CD4-positive, alpha-beta memory T cell (primary cell): Measurements from ENCODE around the gene TTN. TPM values are rescaled to one million over a fixed set of nuclear protein-coding genes. Genes with fewer than 3 reads are reported as not detected.

Experiments
- CTCF ChIA-PET: fragments of 350-600 bp; sonication (Branson Sonifier 250); formaldehyde crosslinking; loops from one replicate; lab custom pipeline; 2021; ENCODE audit warnings: inconsistent platforms; ENCODE audit not compliant: partially characterized antibody; lab: Charles Lee
- POLR2A ChIA-PET: fragments of 350-600 bp; sonication (Branson Sonifier 250); formaldehyde crosslinking; loops from one replicate; lab custom pipeline; 2021; ENCODE audit not compliant: partially characterized antibody; lab: Charles Lee
- DNase-seq, 5 donors: peaks; one replicate each; pipeline versions ENCODE4 v3.0.0 to v3.0.0-alpha.2; 2020 to 2022; ENCODE audit warnings: mixed read lengths in 1 of 5
- H3K27ac ChIP-seq: one replicate; pipeline ENCODE4 v1.7.0; 2013; ENCODE audit warnings: low read depth, low read length
- H3K27me3 ChIP-seq: 2 replicates; pipeline ENCODE4 v1.7.0; 2013; ENCODE audit warnings: mild to moderate bottlenecking, low read length, moderate library complexity; ENCODE audit not compliant: insufficient read depth
- H3K36me3 ChIP-seq: 2 replicates; pipeline ENCODE4 v1.7.0; 2013; ENCODE audit warnings: mild to moderate bottlenecking, low read length, moderate library complexity; ENCODE audit not compliant: insufficient read depth
- H3K4me1 ChIP-seq: 2 replicates; pipeline ENCODE4 v1.7.0; 2013; ENCODE audit warnings: mild to moderate bottlenecking, low read length, moderate library complexity; ENCODE audit not compliant: insufficient read depth
- H3K4me3 ChIP-seq, 2 donors: one replicate each; pipeline ENCODE4 v1.7.0; 2013; ENCODE audit warnings: low read length in 2 of 2, mild to moderate bottlenecking in 1 of 2
- H3K9me3 ChIP-seq, 2 donors: one replicate each; pipeline ENCODE4 v1.7.0; 2013; ENCODE audit warnings: low read length in 2 of 2, control low read depth in 1 of 2; ENCODE audit not compliant: control insufficient read depth in 1 of 2
- H3K27ac Mint-ChIP-seq, 7 donors: one replicate each; pipeline ENCODE4 v1.8.0; 2020 to 2021; ENCODE audit warnings: mixed read lengths in 7 of 7, mild to moderate bottlenecking in 6 of 7, inconsistent platforms in 3 of 7, moderate library complexity in 3 of 7
- H3K27me3 Mint-ChIP-seq, 2 donors: one replicate each; pipeline ENCODE4 v1.8.0; 2020 to 2021; ENCODE audit warnings: mixed read lengths in 2 of 2
- H3K36me3 Mint-ChIP-seq, 2 donors: one replicate each; pipeline ENCODE4 v1.8.0; 2020 to 2021; ENCODE audit warnings: mixed read lengths in 2 of 2, inconsistent platforms in 1 of 2, mild to moderate bottlenecking in 1 of 2
- H3K4me1 Mint-ChIP-seq, 4 donors: one replicate each; pipeline ENCODE4 v1.8.0; 2020 to 2021; ENCODE audit warnings: mixed read lengths in 4 of 4, mild to moderate bottlenecking in 1 of 4
- H3K4me3 Mint-ChIP-seq, 8 donors: one replicate each; pipeline ENCODE4 v1.8.0; 2020 to 2021; ENCODE audit warnings: mixed read lengths in 8 of 8, mild to moderate bottlenecking in 7 of 8, moderate library complexity in 6 of 8, inconsistent platforms in 3 of 8
- H3K9me3 Mint-ChIP-seq, 8 donors: one replicate each; pipeline ENCODE4 v1.8.0; 2020 to 2021; ENCODE audit warnings: mixed read lengths in 8 of 8, mild to moderate bottlenecking in 5 of 8, inconsistent platforms in 3 of 8, moderate library complexity in 1 of 8
- intact Hi-C: fragments of 100-400 bp; cut with micrococcal nuclease; formaldehyde crosslinking; loops from one replicate; pipeline ENCODE4 v1.15.1; 2023
- polyA plus RNA-seq, 2 donors: library from polyadenylated mRNA; unstranded; fragments of 300-500 nt; fragmentation: Illumina TruSeq; gene quantifications; one replicate each; pipeline ENCODE4 v1.2.3, GENCODE V29; 2021
- total RNA-seq, 2 experiments: library from RNA; stranded (reverse); gene quantifications; one replicate each; pipeline ENCODE4 v1.2.3, GENCODE V29; 2021

TTN gene
- total and polyA plus RNA-seq, 4 experiments from 2014 or later = 0.22 to 8.6 (median 5.0) TPM

DNA sequence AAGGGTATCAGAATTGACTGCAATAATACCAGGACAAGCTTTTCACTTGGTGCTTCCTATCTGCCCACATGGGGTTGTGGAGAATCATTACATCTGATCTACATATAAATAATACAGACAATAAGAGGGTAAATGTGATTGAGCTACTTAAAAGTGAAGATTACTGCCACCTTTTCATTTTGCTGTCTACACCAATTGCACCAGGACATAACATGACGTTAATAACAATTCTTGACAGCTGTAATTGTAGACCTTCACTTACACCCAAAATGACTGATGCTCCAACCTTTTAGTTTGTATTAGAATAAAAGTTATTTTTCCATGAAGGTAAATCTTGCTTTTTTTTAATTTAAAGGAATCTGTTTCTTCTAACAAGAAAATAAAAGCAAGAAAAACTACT lies 36.5 kb upstream of the TTN start:
- no peak for DNase-seq
- intact Hi-C loops = no loop called here
- no peaks in the 10 kb centered on the region for H3K9me3 Mint-ChIP-seq
- H3K27ac Mint-ChIP-seq = no peak overlapping the region
- H3K36me3 ChIP-seq = no peaks in the 10 kb centered on the region
- H3K9me3 ChIP-seq = no peaks in the 10 kb centered on the region
- H3K4me3 Mint-ChIP-seq = no peak overlapping the region
- H3K27ac ChIP-seq = no peak overlapping the region
- POLR2A ChIA-PET = no interaction called here
- no peak overlapping the region for H3K4me3 ChIP-seq
- CTCF ChIA-PET = no interaction called here
- no peaks in the 10 kb centered on the region for H3K27me3 ChIP-seq
- H3K27me3 Mint-ChIP-seq = no peaks in the 10 kb centered on the region
- no peaks in the 10 kb centered on the region for H3K4me1 ChIP-seq
- peaks cover 3 to 11% of the 10 kb centered on the region in 2 donors for H3K36me3 Mint-ChIP-seq
- no peaks in the 10 kb centered on the region for H3K4me1 Mint-ChIP-seq

DNA sequence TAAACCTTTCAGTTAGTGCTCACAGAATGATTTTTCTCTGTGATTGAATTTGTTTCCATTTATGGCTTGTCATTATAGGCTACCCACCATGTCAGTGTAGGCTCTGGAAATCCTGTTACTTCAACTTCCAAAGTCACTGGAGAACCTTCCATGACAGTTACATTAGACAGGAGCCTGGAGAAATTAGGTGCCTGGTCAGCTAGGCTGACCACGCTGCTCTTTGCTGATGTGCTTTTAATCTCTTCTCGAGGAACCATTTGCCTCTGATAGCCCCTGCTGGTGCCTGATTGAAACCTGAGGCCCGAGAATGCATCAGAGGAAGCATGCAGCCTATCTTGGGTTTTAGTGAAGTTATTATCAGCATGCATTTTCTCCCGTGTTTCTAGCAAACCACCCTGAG lies 29.6 kb upstream of the TTN start:
- no peaks in the 10 kb centered on the region for H3K4me1 ChIP-seq
- ChIA-PET CTCF (no interaction called here), POLR2A (no interaction called here)
- H3K27ac ChIP-seq = no peak overlapping the region
- intact Hi-C loops = no loop called here
- H3K4me3 ChIP-seq = no peak overlapping the region
- H3K9me3 Mint-ChIP-seq = no peaks in the 10 kb centered on the region
- no peak overlapping the region for H3K4me3 Mint-ChIP-seq
- H3K36me3 Mint-ChIP-seq = peaks cover 0 to 9% of the 10 kb centered on the region in 2 donors
- no peaks in the 10 kb centered on the region for H3K4me1 Mint-ChIP-seq
- H3K27me3 ChIP-seq = no peaks in the 10 kb centered on the region
- H3K36me3 ChIP-seq = no peaks in the 10 kb centered on the region
- DNase-seq = no peak
- H3K27ac Mint-ChIP-seq = no peak overlapping the region
- H3K9me3 ChIP-seq = no peaks in the 10 kb centered on the region
- peaks cover 0 to 2% of the 10 kb centered on the region in 2 donors for H3K27me3 Mint-ChIP-seq

DNA sequence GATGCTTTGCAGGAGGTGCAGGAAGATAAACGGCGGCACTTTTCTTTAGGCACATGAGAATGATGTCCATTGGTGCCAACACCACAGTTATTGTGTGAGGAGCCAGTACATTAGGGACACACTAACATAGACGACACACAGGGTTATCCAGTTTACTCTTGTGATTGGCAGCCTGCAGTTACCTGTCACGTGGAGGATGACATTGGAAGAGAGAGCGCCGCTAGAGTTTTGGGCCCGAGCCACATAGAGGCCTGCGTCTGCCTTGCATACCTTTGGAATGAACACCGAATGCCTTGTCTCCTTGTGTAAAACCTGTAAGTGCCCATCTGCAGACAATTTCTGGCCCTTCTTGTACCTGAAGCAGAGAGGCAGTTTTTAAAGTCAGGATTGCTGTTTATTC lies 26.9 kb upstream of the TTN start:
- no peak overlapping the region for H3K27ac ChIP-seq
- no peak overlapping the region for H3K4me3 ChIP-seq

DNA sequence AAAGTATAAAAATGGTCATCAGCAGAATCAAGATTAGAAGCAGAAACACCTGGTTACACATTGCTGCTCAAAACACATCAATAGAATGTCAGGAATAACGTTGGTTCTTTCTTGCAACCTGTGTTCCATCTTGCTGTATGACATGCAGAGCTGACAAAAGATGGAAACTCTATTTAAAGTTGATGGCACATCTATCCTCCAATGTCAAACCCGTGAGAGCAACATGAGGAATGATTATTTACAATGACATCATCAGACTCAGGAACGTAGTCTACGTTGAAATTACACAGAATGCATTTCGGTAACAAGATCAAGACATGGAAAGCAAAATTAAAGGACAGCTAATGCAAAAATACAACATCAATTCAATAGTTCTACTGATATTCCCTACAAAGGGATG lies 26.2 kb upstream of the TTN start:
- DNase-seq = no peak
- H3K27ac Mint-ChIP-seq = no peak overlapping the region
- no peak overlapping the region for H3K4me3 Mint-ChIP-seq
- Histone ChIP-seq H3K9me3 (no peaks in the 10 kb centered on the region), H3K4me3 (no peak overlapping the region), H3K36me3 (no peaks in the 10 kb centered on the region), H3K27me3 (no peaks in the 10 kb centered on the region), H3K4me1 (no peaks in the 10 kb centered on the region), H3K27ac (no peak overlapping the region)
- ChIA-PET POLR2A (no interaction called here), CTCF (no interaction called here)
- H3K9me3 Mint-ChIP-seq = no peaks in the 10 kb centered on the region
- H3K27me3 Mint-ChIP-seq = peaks cover 0 to 2% of the 10 kb centered on the region in 2 donors
- intact Hi-C loops = no loop called here
- H3K36me3 Mint-ChIP-seq = peaks cover 0 to 8% of the 10 kb centered on the region in 2 donors
- H3K4me1 Mint-ChIP-seq = peaks cover 3 to 6% (median 5%) of the 10 kb centered on the region in 4 donors

More for the DNA sequence above, 26.9 kb upstream of the TTN start:
- ChIA-PET CTCF (no interaction called here), POLR2A (no interaction called here)
- no peaks in the 10 kb centered on the region for H3K36me3 ChIP-seq
- H3K27me3 Mint-ChIP-seq = peaks cover 0 to 2% of the 10 kb centered on the region in 2 donors
- H3K27ac Mint-ChIP-seq = no peak overlapping the region
- peaks cover 2 to 4% (median 3%) of the 10 kb centered on the region in 4 donors for H3K4me1 Mint-ChIP-seq
- intact Hi-C loops = no loop called here
- H3K27me3 ChIP-seq = no peaks in the 10 kb centered on the region
- H3K36me3 Mint-ChIP-seq = peaks cover 0 to 9% of the 10 kb centered on the region in 2 donors
- H3K9me3 ChIP-seq = no peaks in the 10 kb centered on the region
- no peaks in the 10 kb centered on the region for H3K4me1 ChIP-seq
- no peaks in the 10 kb centered on the region for H3K9me3 Mint-ChIP-seq
- no peak for DNase-seq
- no peak overlapping the region for H3K4me3 Mint-ChIP-seq

DNA sequence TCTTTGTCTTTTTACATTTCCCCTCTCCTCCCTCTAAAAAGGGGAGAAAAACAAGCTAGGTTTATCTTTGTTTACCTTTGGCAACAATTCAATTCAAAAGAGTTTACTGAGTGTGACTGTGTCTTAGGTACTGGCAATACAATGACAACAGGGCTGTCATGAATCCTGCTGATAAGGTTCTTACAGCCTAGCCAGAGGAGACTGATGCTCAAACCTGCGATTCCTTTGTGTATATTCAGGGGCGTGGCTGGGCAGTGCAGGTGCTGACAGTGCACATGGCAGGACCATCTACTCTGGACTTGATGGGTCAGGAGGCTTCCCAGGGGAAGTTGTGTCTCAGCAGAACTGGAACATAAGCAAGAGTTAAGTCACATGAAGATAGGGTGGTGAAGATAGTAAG lies 23.2 kb upstream of the TTN start:
- intact Hi-C loops = no loop called here
- H3K27me3 ChIP-seq = no peaks in the 10 kb centered on the region
- peak overlapping the region in 1 of 7 donors; percentile 38 for H3K27ac Mint-ChIP-seq
- no peaks in the 10 kb centered on the region for H3K9me3 ChIP-seq
- no peak overlapping the region for H3K4me3 Mint-ChIP-seq
- ChIA-PET POLR2A (no interaction called here), CTCF (no interaction called here)
- peaks cover 0 to 3% (median 0%) of the 10 kb centered on the region in 8 donors for H3K9me3 Mint-ChIP-seq
- DNase-seq = no peak
- H3K36me3 Mint-ChIP-seq = peaks cover 0 to 3% of the 10 kb centered on the region in 2 donors
- no peaks in the 10 kb centered on the region for H3K4me1 ChIP-seq
- no peaks in the 10 kb centered on the region for H3K36me3 ChIP-seq
- peaks cover 3 to 6% (median 5%) of the 10 kb centered on the region in 4 donors for H3K4me1 Mint-ChIP-seq
- no peak overlapping the region for H3K4me3 ChIP-seq
- H3K27me3 Mint-ChIP-seq = peaks cover 0 to 2% of the 10 kb centered on the region in 2 donors
- no peak overlapping the region for H3K27ac ChIP-seq

DNA sequence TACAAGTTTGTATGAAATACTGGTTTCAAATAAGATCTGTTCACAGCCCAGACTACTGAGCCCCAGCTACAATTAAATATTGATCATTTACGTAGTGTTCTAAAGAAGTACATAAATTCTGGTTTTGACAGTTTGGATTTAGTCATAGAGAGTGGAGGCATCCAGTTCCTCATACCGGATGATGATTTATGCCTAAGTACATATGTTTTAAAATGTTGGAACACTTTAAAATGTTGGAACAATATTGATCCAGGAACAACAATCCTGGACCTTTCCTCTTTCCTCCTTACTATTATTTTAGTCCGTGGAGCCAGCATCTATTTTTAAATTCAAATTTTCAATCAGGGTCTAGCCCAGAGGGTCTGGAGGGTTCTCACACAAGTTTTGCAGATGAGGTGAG lies 22.8 kb upstream of the TTN start:
- Mint-ChIP-seq H3K27ac (peak overlapping the region in 2 of 7 donors; percentile 25 to 61), H3K4me1 (peaks cover 3 to 6% (median 5%) of the 10 kb centered on the region in 4 donors), H3K36me3 (peaks cover 0 to 3% of the 10 kb centered on the region in 2 donors), H3K27me3 (peaks cover 0 to 2% of the 10 kb centered on the region in 2 donors), H3K9me3 (peaks cover 0 to 3% (median 0%) of the 10 kb centered on the region in 8 donors), H3K4me3 (no peak overlapping the region)
- no peaks in the 10 kb centered on the region for H3K27me3 ChIP-seq
- ChIA-PET CTCF (no interaction called here), POLR2A (no interaction called here)
- no peaks in the 10 kb centered on the region for H3K4me1 ChIP-seq
- no peaks in the 10 kb centered on the region for H3K36me3 ChIP-seq
- intact Hi-C loops = no loop called here
- H3K9me3 ChIP-seq = no peaks in the 10 kb centered on the region
- no peak for DNase-seq
- H3K27ac ChIP-seq = no peak overlapping the region
- H3K4me3 ChIP-seq = no peak overlapping the region

DNA sequence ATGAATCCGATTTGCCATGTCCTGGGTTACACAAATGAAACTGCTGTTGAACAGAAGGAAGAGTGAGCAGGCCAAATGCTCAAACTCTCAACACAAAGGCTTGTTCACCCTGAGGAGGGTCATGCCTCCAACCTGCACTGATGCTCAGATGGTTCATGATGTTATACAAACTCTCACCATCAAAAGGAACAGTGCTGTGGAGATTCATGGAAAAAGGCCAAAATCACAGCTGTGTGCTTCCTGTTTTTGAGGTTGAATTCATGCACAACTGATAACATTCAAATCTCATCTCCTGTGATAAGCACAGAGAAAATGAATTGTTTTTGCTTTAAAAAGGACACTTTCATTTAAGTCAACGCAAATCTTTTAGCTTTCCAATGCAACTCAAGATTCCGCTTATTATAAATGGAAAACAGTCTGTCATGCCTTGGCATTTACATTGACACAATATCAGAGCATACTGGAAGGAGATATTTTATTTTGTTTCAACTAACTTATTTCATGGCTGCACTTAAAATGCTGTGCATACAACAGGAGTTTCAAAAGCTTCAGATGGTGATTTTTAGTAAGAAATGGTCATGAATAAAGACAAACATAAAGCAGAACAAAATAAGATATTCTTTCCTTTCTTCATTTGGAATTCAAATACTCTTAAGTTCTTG lies 22.2 kb upstream of the TTN start:
- peak overlapping the region in 5 of 7 donors; percentile 1 to 72 (median 25) for H3K27ac Mint-ChIP-seq
- intact Hi-C loops = no loop called here
- H3K36me3 Mint-ChIP-seq = peaks cover 0 to 3% of the 10 kb centered on the region in 2 donors
- Histone ChIP-seq H3K4me3 (no peak overlapping the region), H3K9me3 (no peaks in the 10 kb centered on the region), H3K27ac (no peak overlapping the region), H3K4me1 (no peaks in the 10 kb centered on the region), H3K36me3 (no peaks in the 10 kb centered on the region), H3K27me3 (no peaks in the 10 kb centered on the region)
- H3K27me3 Mint-ChIP-seq = peaks cover 0 to 2% of the 10 kb centered on the region in 2 donors
- H3K4me3 Mint-ChIP-seq = peak overlapping the region in 1 of 8 donors; percentile 57
- ChIA-PET CTCF (no interaction called here), POLR2A (no interaction called here)
- peak in 1 of 5 donors; percentile 1 for DNase-seq
- peaks cover 0 to 3% (median 0%) of the 10 kb centered on the region in 8 donors for H3K9me3 Mint-ChIP-seq
- H3K4me1 Mint-ChIP-seq = peaks cover 3 to 6% (median 5%) of the 10 kb centered on the region in 4 donors
